Testis (tissue), 3 donors: ENCODE data around the gene TRAF3IP3. TPM values are rescaled to one million over a fixed set of nuclear protein-coding genes. Genes with fewer than 3 reads are reported as not detected.

ENCODE experiments used
- DNase-seq: peaks from one replicate; pipeline ENCODE4 v3.0.0-alpha.2; 2019
- H3K27ac ChIP-seq, 2 donors: fragments of 200-600 bp; sonication (generic); one replicate each; pipeline ENCODE4 v1.5.1; 2019
- H3K27me3 ChIP-seq: fragments of 200-600 bp; sonication (generic); one replicate; pipeline ENCODE4 v1.5.1; 2019
- H3K36me3 ChIP-seq: fragments of 200-600 bp; sonication (generic); one replicate; pipeline ENCODE4 v1.5.1; 2017; ENCODE audit warnings: low read depth; ENCODE audit errors: missing control alignments
- H3K4me1 ChIP-seq: fragments of 200-600 bp; sonication (generic); one replicate; pipeline ENCODE4 v1.5.1; 2019
- H3K4me3 ChIP-seq, 2 donors: fragments of 200-600 bp; sonication (generic); one replicate each; pipeline ENCODE4 v1.5.1; 2017 to 2019
- H3K9me3 ChIP-seq: fragments of 200-600 bp; sonication (generic); one replicate; pipeline ENCODE4 v1.5.1; 2017
- POLR2A ChIP-seq: fragments of 450-650 bp; IDR thresholded peaks from one replicate; pipeline ENCODE4 v1.6.1; 2017; ENCODE audit warnings: antibody characterized with exemption, mild to moderate bottlenecking, moderate library complexity
- WGBS, 2 donors: methylation state at CpG; one replicate each; pipeline ENCODE4 v1.1.5; 2018; 5-methylcytosine and 5-hydroxymethylcytosine counted together
- intact Hi-C: fragments of 100-400 bp; cut with DNase I; formaldehyde crosslinking; loops from one replicate; pipeline ENCODE4 v1.15.1; 2023; ENCODE audit warnings: low total_unique reads
- polyA plus RNA-seq: library from polyadenylated mRNA; stranded (reverse); fragments of 350-450 nt; fragmentation: Illumina TruSeq; extraction: RNeasy Lipid Tissue Mini Kit (QIAGEN cat#74804); gene quantifications from one replicate; pipeline ENCODE4 v1.2.3, GENCODE V29; 2014; ENCODE audit warnings: low read depth, low replicate concordance; ENCODE audit not compliant: insufficient read depth
- total RNA-seq, 2 donors: library from RNA; depleted of rRNA; stranded (reverse); fragments of >200 nt; gene quantifications; one replicate each; pipeline ENCODE4 v1.2.3, GENCODE V29; 2016
- TF ChIP-seq, protein P1 (sequence below), 3 experiments: fragments of 450-650 bp in 2 of 3; fragments of 200-600 bp in 1 of 3; sonication (generic) in 1 of 3; IDR thresholded peaks; one replicate each; pipeline ENCODE4 v1.5.1; 2016 to 2019; ENCODE audit warnings: antibody characterized with exemption in 3 of 3, mild to moderate bottlenecking in 2 of 3, moderate library complexity in 1 of 3

The TRAF3IP3 gene
- total and polyA plus RNA-seq, 3 donors from 2014 or later: 0.63 to 9.2 (median 3.3) TPM

DNA sequence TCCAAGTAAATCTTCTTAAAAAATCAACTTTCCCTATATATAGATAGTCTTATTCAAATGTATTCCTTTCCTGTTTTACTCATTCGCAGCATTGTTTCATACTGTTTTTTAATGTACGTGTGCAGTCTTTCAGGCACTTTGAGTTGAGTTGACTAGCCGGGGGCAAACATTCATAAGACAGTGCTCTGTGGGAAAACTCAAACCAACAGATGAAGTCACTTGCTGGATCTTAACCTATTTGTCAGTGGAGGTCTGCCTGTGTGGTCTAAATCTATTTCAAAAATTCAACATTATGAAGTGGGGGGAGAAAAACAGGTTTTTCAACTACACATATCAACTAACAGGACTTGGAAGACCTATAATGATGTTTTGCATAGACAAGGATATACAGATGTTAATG is 45.0 kb upstream of the TRAF3IP3 start:
- Histone ChIP-seq H3K4me3 (no peak overlapping the region), H3K4me1 (no peaks in the 10 kb centered on the region), H3K27ac (no peak overlapping the region), H3K36me3 (no peaks in the 10 kb centered on the region), H3K9me3 (no peaks in the 10 kb centered on the region), H3K27me3 (no peaks in the 10 kb centered on the region)
- TF ChIP-seq POLR2A: no peak
- intact Hi-C loops: no loop called here
- DNase-seq: no peak
- WGBS, 2 donors: 90 to 94% methylated on average over 3 of the region's 3 CpGs

DNA sequence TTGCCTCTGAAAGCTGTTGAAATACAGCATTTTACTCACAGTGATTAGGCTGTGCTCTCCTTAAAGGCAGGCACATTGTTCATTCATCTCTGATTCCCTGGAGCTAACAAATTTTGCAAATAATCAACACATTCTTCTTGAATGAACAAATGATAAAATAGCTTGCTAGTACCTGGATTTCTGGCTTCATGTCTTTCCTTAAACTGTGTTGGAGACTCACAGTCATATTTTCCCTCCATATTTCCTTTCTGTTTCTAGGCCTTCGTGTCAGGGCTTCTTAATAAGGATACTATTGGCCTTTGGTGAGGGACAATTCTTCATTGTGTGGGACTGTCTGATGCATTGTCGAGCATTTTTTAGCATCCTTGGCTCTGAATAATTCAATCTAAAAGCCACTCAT is 41.5 kb upstream of the TRAF3IP3 start:
- intact Hi-C loops: no loop called here
- TF ChIP-seq, protein P1, sequence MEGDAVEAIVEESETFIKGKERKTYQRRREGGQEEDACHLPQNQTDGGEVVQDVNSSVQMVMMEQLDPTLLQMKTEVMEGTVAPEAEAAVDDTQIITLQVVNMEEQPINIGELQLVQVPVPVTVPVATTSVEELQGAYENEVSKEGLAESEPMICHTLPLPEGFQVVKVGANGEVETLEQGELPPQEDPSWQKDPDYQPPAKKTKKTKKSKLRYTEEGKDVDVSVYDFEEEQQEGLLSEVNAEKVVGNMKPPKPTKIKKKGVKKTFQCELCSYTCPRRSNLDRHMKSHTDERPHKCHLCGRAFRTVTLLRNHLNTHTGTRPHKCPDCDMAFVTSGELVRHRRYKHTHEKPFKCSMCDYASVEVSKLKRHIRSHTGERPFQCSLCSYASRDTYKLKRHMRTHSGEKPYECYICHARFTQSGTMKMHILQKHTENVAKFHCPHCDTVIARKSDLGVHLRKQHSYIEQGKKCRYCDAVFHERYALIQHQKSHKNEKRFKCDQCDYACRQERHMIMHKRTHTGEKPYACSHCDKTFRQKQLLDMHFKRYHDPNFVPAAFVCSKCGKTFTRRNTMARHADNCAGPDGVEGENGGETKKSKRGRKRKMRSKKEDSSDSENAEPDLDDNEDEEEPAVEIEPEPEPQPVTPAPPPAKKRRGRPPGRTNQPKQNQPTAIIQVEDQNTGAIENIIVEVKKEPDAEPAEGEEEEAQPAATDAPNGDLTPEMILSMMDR (IDR thresholded peaks at IDR 0.05): no peak
- no peak for TF ChIP-seq POLR2A
- H3K27me3 ChIP-seq: no peaks in the 10 kb centered on the region
- H3K27ac ChIP-seq: no peak overlapping the region
- WGBS, 2 donors: 75 to 76% methylated on average over 2 of the region's 2 CpGs
- no peak overlapping the region for H3K4me3 ChIP-seq
- no peaks in the 10 kb centered on the region for H3K36me3 ChIP-seq
- H3K4me1 ChIP-seq: no peaks in the 10 kb centered on the region
- no peaks in the 10 kb centered on the region for H3K9me3 ChIP-seq
- no peak for DNase-seq

DNA sequence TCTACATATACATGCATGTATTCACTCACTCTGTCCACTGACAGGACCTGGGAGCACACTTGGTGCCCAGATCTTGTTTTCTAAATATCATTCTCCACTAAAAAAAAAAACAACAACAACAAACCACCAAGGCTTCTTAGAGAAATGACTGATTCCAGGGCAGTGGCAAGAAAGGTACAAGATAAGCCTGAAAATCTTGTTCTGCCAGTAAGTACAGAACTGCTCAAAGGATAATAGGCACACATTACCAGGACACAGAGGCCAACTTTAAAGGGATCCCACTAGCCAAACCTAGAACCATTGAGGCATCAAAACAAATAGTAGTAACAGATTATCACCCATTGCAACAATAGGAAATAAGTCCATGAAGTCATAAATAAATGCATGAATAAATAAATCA is 40.5 kb upstream of the TRAF3IP3 start:
- intact Hi-C loops: no loop called here

GRCh38 chr1:209717818-209718217 is 38.0 kb upstream of the TRAF3IP3 start:
- DNase-seq: no peak
- H3K36me3 ChIP-seq: no peaks in the 10 kb centered on the region
- 73 to 75% methylated on average over 2 of the region's 2 CpGs for WGBS, 2 donors
- H3K4me3 ChIP-seq: no peak overlapping the region
- intact Hi-C loops: no loop called here
- H3K4me1 ChIP-seq: peaks cover 19% of the 10 kb centered on the region
- no peaks in the 10 kb centered on the region for H3K9me3 ChIP-seq
- TF ChIP-seq, protein P1 (IDR thresholded peaks at IDR 0.05): no peak
- no peak overlapping the region for H3K27ac ChIP-seq
- no peaks in the 10 kb centered on the region for H3K27me3 ChIP-seq

More for the DNA sequence above, 40.5 kb upstream of the TRAF3IP3 start:
- no peak for DNase-seq
- Histone ChIP-seq H3K9me3 (no peaks in the 10 kb centered on the region), H3K27me3 (no peaks in the 10 kb centered on the region), H3K27ac (no peak overlapping the region), H3K4me3 (no peak overlapping the region), H3K4me1 (peaks cover 4% of the 10 kb centered on the region), H3K36me3 (no peaks in the 10 kb centered on the region)
- no peak for TF ChIP-seq POLR2A
- TF ChIP-seq, protein P1 (IDR thresholded peaks at IDR 0.05): no peak

DNA sequence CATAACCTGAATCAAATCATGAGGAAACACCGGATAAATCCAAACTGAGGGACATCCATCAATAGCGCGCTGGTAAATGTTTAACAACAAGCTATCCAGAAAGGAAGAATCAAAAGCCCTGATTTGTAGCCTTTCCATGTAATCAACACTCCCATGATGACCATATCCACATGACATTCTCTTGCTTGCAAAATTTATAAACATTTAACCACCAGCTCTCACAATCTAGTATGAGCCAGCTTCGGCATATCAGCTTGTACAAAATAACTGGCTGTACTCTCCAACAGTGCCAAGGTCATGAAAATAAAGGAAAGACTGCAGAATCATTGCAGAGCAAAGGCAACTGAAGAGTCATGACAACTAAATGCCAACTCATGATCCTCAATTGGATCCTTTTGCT is 35.5 kb upstream of the TRAF3IP3 start:
- 49 to 75% methylated on average over 4 of the region's 4 CpGs for WGBS, 2 donors
- H3K27ac ChIP-seq: peak overlapping the region; percentile 79 to 85
- H3K4me1 ChIP-seq: peaks cover 19% of the 10 kb centered on the region
- intact Hi-C loops: no loop called here
- TF ChIP-seq POLR2A: no peak
- TF ChIP-seq, protein P1 (IDR thresholded peaks at IDR 0.05): no peak
- no peaks in the 10 kb centered on the region for H3K27me3 ChIP-seq
- no peaks in the 10 kb centered on the region for H3K36me3 ChIP-seq
- H3K4me3 ChIP-seq: no peak overlapping the region
- peak; percentile 70 for DNase-seq
- no peaks in the 10 kb centered on the region for H3K9me3 ChIP-seq
